ENCODE results near the gene MLLT11.

MLLT11 gene

GRCh38 chr1:151060007-151060656, at the start of gene MLLT11:
Gene MLLT11 (plus strand): TSS chr1:151060397. CDS start chr1:151067225, 6,828 bp downstream.
- DNase-seq (ENCODE audit: low read depth in 2 of 3, low spot score in 2 of 3) = no peak

- DNase-seq (ENCODE audit: low read depth in 2 of 3, low spot score in 2 of 3) = no peak
These were observed 48.9 kb upstream of the MLLT11 start for GRCh38 chr1:151011154-151011850.

- DNase-seq (ENCODE audit: low read depth in 2 of 3, low spot score in 2 of 3) = no peak
These were observed 47.3 kb upstream of the MLLT11 start for GRCh38 chr1:151012684-151013471.

- no peak for DNase-seq (ENCODE audit: low read depth in 2 of 3, low spot score in 2 of 3)
These were observed 46.7 kb upstream of the MLLT11 start for GRCh38 chr1:151013518-151013917.

- peak in 2 of 3 experiments; percentile 52 to 55 for DNase-seq (ENCODE audit: low read depth in 2 of 3, low spot score in 2 of 3)
These were observed 35.6 kb upstream of the MLLT11 start for GRCh38 chr1:151024540-151025146.

GRCh38 chr1:151026460-151026859, 33.7 kb upstream of the MLLT11 start:
- DNase-seq (ENCODE audit: low read depth in 2 of 3, low spot score in 2 of 3) = no peak

GRCh38 chr1:151032164-151032563, 28.0 kb upstream of the MLLT11 start:
- DNase-seq (ENCODE audit: low read depth in 2 of 3, low spot score in 2 of 3) = no peak

- DNase-seq (ENCODE audit: low read depth in 2 of 3, low spot score in 2 of 3) = no peak
These were observed 25.0 kb upstream of the MLLT11 start for GRCh38 chr1:151035167-151035566.

GRCh38 chr1:151036356-151036755, 23.8 kb upstream of the MLLT11 start, which contains the start of gene BNIPL:
Gene BNIPL (plus strand): TSS chr1:151036586. CDS start chr1:151036726, 140 bp downstream.
- no peak for DNase-seq (ENCODE audit: low read depth in 2 of 3, low spot score in 2 of 3)

GRCh38 chr1:151037032-151037431, 23.2 kb upstream of the MLLT11 start:
- DNase-seq (ENCODE audit: low read depth in 2 of 3, low spot score in 2 of 3) = no peak

GRCh38 chr1:151039521-151039920, 20.7 kb upstream of the MLLT11 start:
- no peak for DNase-seq (ENCODE audit: low read depth in 2 of 3, low spot score in 2 of 3)

GRCh38 chr1:151043163-151043562, 17.0 kb upstream of the MLLT11 start:
- DNase-seq (ENCODE audit: low read depth in 2 of 3, low spot score in 2 of 3) = no peak

- DNase-seq (ENCODE audit: low read depth in 2 of 3, low spot score in 2 of 3) = no peak
These were observed 12.6 kb upstream of the MLLT11 start, which contains the start of gene C1orf56 for GRCh38 chr1:151047591-151047924. Gene C1orf56 (plus strand): TSS chr1:151047751. CDS start chr1:151047848, 97 bp downstream.

GRCh38 chr1:151047925-151048644, 12.1 kb upstream of the MLLT11 start:
- DNase-seq (ENCODE audit: low read depth in 2 of 3, low spot score in 2 of 3) = peak in 1 of 3 experiments; percentile 27

- DNase-seq (ENCODE audit: low read depth in 2 of 3, low spot score in 2 of 3) = no peak
These were observed 11.6 kb upstream of the MLLT11 start for GRCh38 chr1:151048645-151049032.

- no peak for DNase-seq (ENCODE audit: low read depth in 2 of 3, low spot score in 2 of 3)
These were observed 10.7 kb upstream of the MLLT11 start for GRCh38 chr1:151049458-151049857.

GRCh38 chr1:151050051-151050688, 10.0 kb upstream of the MLLT11 start:
- DNase-seq (ENCODE audit: low read depth in 2 of 3, low spot score in 2 of 3) = no peak

GRCh38 chr1:151051356-151052009, 8.7 kb upstream of the MLLT11 start:
- no peak for DNase-seq (ENCODE audit: low read depth in 2 of 3, low spot score in 2 of 3)

GRCh38 chr1:151054971-151055547, 5.1 kb upstream of the MLLT11 start:
- no peak for DNase-seq (ENCODE audit: low read depth in 2 of 3, low spot score in 2 of 3)

Data from activated CD8-positive, alpha-beta memory T cell treated with anti-CD3 and anti-CD28 coated beads for 48 hours (primary cell).